Activated naive CD4-positive, alpha-beta T cell treated with anti-CD3 and anti-CD28 coated beads for 36 hours (primary cell): ENCODE data around the gene COL19A1. TPM values are rescaled to one million over a fixed set of nuclear protein-coding genes. Genes with fewer than 3 reads are reported as not detected.

Experiments
- CTCF ChIA-PET: fragments of 350-600 bp; sonication (Branson Sonifier 250); formaldehyde crosslinking; loops from one replicate; lab custom pipeline; 2021; ENCODE audit warnings: antibody characterized with exemption; lab: Charles Lee
- DNase-seq: peaks from one replicate; pipeline ENCODE4 v3.0.0-alpha.2; 2020
- H3K27ac Mint-ChIP-seq: one replicate; pipeline ENCODE4 v1.8.0; 2021; ENCODE audit warnings: mild to moderate bottlenecking, mixed read lengths
- H3K27me3 Mint-ChIP-seq: one replicate; pipeline ENCODE4 v1.8.0; 2021; ENCODE audit warnings: low read depth, mixed read lengths
- H3K36me3 Mint-ChIP-seq: one replicate; pipeline ENCODE4 v1.8.0; 2021; ENCODE audit warnings: low read depth, mixed read lengths
- H3K4me1 Mint-ChIP-seq: one replicate; pipeline ENCODE4 v1.8.0; 2021; ENCODE audit warnings: low read depth, mixed read lengths
- H3K4me3 Mint-ChIP-seq: one replicate; pipeline ENCODE4 v1.8.0; 2021; ENCODE audit warnings: mild to moderate bottlenecking, moderate library complexity, mixed read lengths
- H3K9me3 Mint-ChIP-seq: one replicate; pipeline ENCODE4 v1.8.0; 2021; ENCODE audit warnings: mixed read lengths
- intact Hi-C: fragments of 100-400 bp; cut with micrococcal nuclease; formaldehyde crosslinking; loops from one replicate; pipeline ENCODE4 v1.15.1; 2023
- total RNA-seq, 2 experiments: library from RNA; stranded (reverse); gene quantifications; one replicate each; pipeline ENCODE4 v1.2.3, GENCODE V29; 2021

Gene COL19A1
- total RNA-seq, 2 experiments from 2014 or later = 0.26 TPM; not detected in 1

- Mint-ChIP-seq H3K9me3 (no peaks in the 10 kb centered on the region), H3K27ac (no peak overlapping the region), H3K36me3 (no peaks in the 10 kb centered on the region), H3K4me3 (no peak overlapping the region), H3K27me3 (peaks cover 3% of the 10 kb centered on the region), H3K4me1 (no peaks in the 10 kb centered on the region)
- intact Hi-C loops = no loop called here
- DNase-seq = no peak
- CTCF ChIA-PET = no interaction called here
Observed at GRCh38 chr6:70210462-70210861, 344.1 kb downstream of the COL19A1 start.

- H3K36me3 Mint-ChIP-seq = no peaks in the 10 kb centered on the region
- no peak overlapping the region for H3K27ac Mint-ChIP-seq
- CTCF ChIA-PET = interaction anchor here (0.6 to 1.2 kb wide), 3 partner anchors 9 to 397 kb away, joined by 3 to 4 read pairs (median 3); no protein-coding TSS in a partner anchor
Observed at GRCh38 chr6:70215460-70216108, 349.2 kb downstream of the COL19A1 start.

GRCh38 chr6:70216767-70217166, 350.4 kb downstream of the COL19A1 start:
- CTCF ChIA-PET = interaction anchor here (0.6 kb wide), 1 partner anchor 76 kb away, joined by 3 read pairs; no protein-coding TSS in a partner anchor
- no peak for DNase-seq
- H3K36me3 Mint-ChIP-seq = no peaks in the 10 kb centered on the region
- no peaks in the 10 kb centered on the region for H3K9me3 Mint-ChIP-seq
- no peaks in the 10 kb centered on the region for H3K4me1 Mint-ChIP-seq
- H3K4me3 Mint-ChIP-seq = no peak overlapping the region
- no peak overlapping the region for H3K27ac Mint-ChIP-seq
- intact Hi-C loops = no loop called here
- peaks cover 10% of the 10 kb centered on the region for H3K27me3 Mint-ChIP-seq

More at GRCh38 chr6:70215460-70216108, 349.2 kb downstream of the COL19A1 start:
- Mint-ChIP-seq H3K4me3 (no peak overlapping the region), H3K4me1 (no peaks in the 10 kb centered on the region), H3K9me3 (no peaks in the 10 kb centered on the region), H3K27me3 (peaks cover 11% of the 10 kb centered on the region)
- intact Hi-C loops = no loop called here
- no peak for DNase-seq

- H3K9me3 Mint-ChIP-seq = no peaks in the 10 kb centered on the region
- CTCF ChIA-PET = interaction anchor here (0.7 to 3.9 kb wide), 9 partner anchors 8 to 169 kb away, joined by 3 to 95 read pairs (median 4); no protein-coding TSS in a partner anchor
- no peak overlapping the region for H3K27ac Mint-ChIP-seq
Observed at GRCh38 chr6:70219943-70220613, 353.7 kb downstream of the COL19A1 start.

GRCh38 chr6:70221025-70221714, 354.8 kb downstream of the COL19A1 start:
- Mint-ChIP-seq H3K27ac (no peak overlapping the region), H3K4me3 (no peak overlapping the region), H3K36me3 (no peaks in the 10 kb centered on the region), H3K9me3 (no peaks in the 10 kb centered on the region), H3K4me1 (no peaks in the 10 kb centered on the region), H3K27me3 (peaks cover 13% of the 10 kb centered on the region)
- CTCF ChIA-PET = interaction anchor here (0.6 to 3.9 kb wide), 25 partner anchors 9 to 1288 kb away, joined by 3 to 95 read pairs (median 3); partner anchors contain the start of gene B3GAT2
- intact Hi-C loops = loop anchor here (1.0 to 5.0 kb wide), 7 partner anchors 90 to 792 kb away; partner anchors contain the start of gene B3GAT2
- DNase-seq = no peak

More at GRCh38 chr6:70219943-70220613, 353.7 kb downstream of the COL19A1 start:
- no peak overlapping the region for H3K4me3 Mint-ChIP-seq
- H3K27me3 Mint-ChIP-seq = peaks cover 13% of the 10 kb centered on the region
- intact Hi-C loops = loop anchor here (2.0 to 5.0 kb wide), 3 partner anchors 91 to 737 kb away; partner anchors contain the start of gene B3GAT2
- H3K4me1 Mint-ChIP-seq = no peaks in the 10 kb centered on the region
- DNase-seq = no peak
- no peaks in the 10 kb centered on the region for H3K36me3 Mint-ChIP-seq

- intact Hi-C loops = loop anchor here (1.0 to 5.0 kb wide), 7 partner anchors 89 to 791 kb away; partner anchors contain the start of gene B3GAT2
- Mint-ChIP-seq H3K4me1 (no peaks in the 10 kb centered on the region), H3K4me3 (no peak overlapping the region), H3K27ac (no peak overlapping the region), H3K27me3 (peaks cover 13% of the 10 kb centered on the region), H3K36me3 (no peaks in the 10 kb centered on the region), H3K9me3 (no peaks in the 10 kb centered on the region)
- CTCF ChIA-PET = interaction anchor here (0.6 to 3.9 kb wide), 20 partner anchors 9 to 1288 kb away, joined by 3 to 95 read pairs (median 4); partner anchors contain the start of gene B3GAT2
- no peak for DNase-seq
Observed at GRCh38 chr6:70221715-70222438, 355.5 kb downstream of the COL19A1 start.

- peaks cover 11% of the 10 kb centered on the region for H3K27me3 Mint-ChIP-seq
- H3K4me1 Mint-ChIP-seq = no peaks in the 10 kb centered on the region
- no peak for DNase-seq
- no peaks in the 10 kb centered on the region for H3K9me3 Mint-ChIP-seq
- no peak overlapping the region for H3K27ac Mint-ChIP-seq
- intact Hi-C loops = loop anchor here (5.0 kb wide), 2 partner anchors 485 to 735 kb away; partner anchors contain the start of gene B3GAT2
- CTCF ChIA-PET = interaction anchor here (3.9 to 4.0 kb wide), 2 partner anchors 146 to 147 kb away, joined by 12 to 95 read pairs; no protein-coding TSS in a partner anchor
- no peak overlapping the region for H3K4me3 Mint-ChIP-seq
- no peaks in the 10 kb centered on the region for H3K36me3 Mint-ChIP-seq
Observed at GRCh38 chr6:70222439-70222749, 356.0 kb downstream of the COL19A1 start.

- no peaks in the 10 kb centered on the region for H3K36me3 Mint-ChIP-seq
- intact Hi-C loops = no loop called here
- H3K9me3 Mint-ChIP-seq = no peaks in the 10 kb centered on the region
- peaks cover 5% of the 10 kb centered on the region for H3K27me3 Mint-ChIP-seq
- H3K4me1 Mint-ChIP-seq = no peaks in the 10 kb centered on the region
- no peak overlapping the region for H3K4me3 Mint-ChIP-seq
- no peak for DNase-seq
- no peak overlapping the region for H3K27ac Mint-ChIP-seq
- CTCF ChIA-PET = interaction anchor here (0.6 to 4.0 kb wide), 3 partner anchors 10 to 1695 kb away, joined by 3 to 12 read pairs (median 3); no protein-coding TSS in a partner anchor
Observed at GRCh38 chr6:70225055-70225454, 358.7 kb downstream of the COL19A1 start.

GRCh38 chr6:70231311-70231710, 365.0 kb downstream of the COL19A1 start:
- Mint-ChIP-seq H3K9me3 (no peaks in the 10 kb centered on the region), H3K4me3 (no peak overlapping the region), H3K27me3 (peaks cover 1% of the 10 kb centered on the region), H3K27ac (no peak overlapping the region), H3K4me1 (no peaks in the 10 kb centered on the region), H3K36me3 (no peaks in the 10 kb centered on the region)
- CTCF ChIA-PET = interaction anchor here (0.7 to 4.0 kb wide), 3 partner anchors 7 to 140 kb away, joined by 3 to 30 read pairs (median 4); no protein-coding TSS in a partner anchor
- DNase-seq = no peak
- intact Hi-C loops = no loop called here

- peaks cover 5% of the 10 kb centered on the region for H3K27me3 Mint-ChIP-seq
- H3K4me1 Mint-ChIP-seq = no peaks in the 10 kb centered on the region
- H3K36me3 Mint-ChIP-seq = no peaks in the 10 kb centered on the region
- no peaks in the 10 kb centered on the region for H3K9me3 Mint-ChIP-seq
- no peak overlapping the region for H3K4me3 Mint-ChIP-seq
- intact Hi-C loops = no loop called here
- DNase-seq = no peak
- CTCF ChIA-PET = no interaction called here
- no peak overlapping the region for H3K27ac Mint-ChIP-seq
Observed at GRCh38 chr6:70234561-70235236, 368.3 kb downstream of the COL19A1 start.

- Mint-ChIP-seq H3K4me1 (no peaks in the 10 kb centered on the region), H3K9me3 (no peaks in the 10 kb centered on the region), H3K4me3 (no peak overlapping the region), H3K36me3 (no peaks in the 10 kb centered on the region), H3K27ac (no peak overlapping the region), H3K27me3 (peaks cover 5% of the 10 kb centered on the region)
- no peak for DNase-seq
- CTCF ChIA-PET = interaction anchor here (0.6 to 1.6 kb wide), 2 partner anchors 24 to 27 kb away, joined by 3 to 4 read pairs; no protein-coding TSS in a partner anchor
- intact Hi-C loops = no loop called here
Observed at GRCh38 chr6:70236343-70236742, 370.0 kb downstream of the COL19A1 start.
